SKM-1 treated with dmso at 0.1 percent for 144 hours (cell line): Measurements from ENCODE around the gene PUSL1.

Experiments used
- DNase-seq: peaks from one replicate; lab custom pipeline; 2025; ENCODE audit not compliant: unreplicated experiment; lab: John Stamatoyannopoulos, UW

Gene PUSL1

GRCh38 chr1:1294250-1294890 is 14.0 kb upstream of the PUSL1 start:
- DNase-seq = no peak

GRCh38 chr1:1295154-1295923 is 13.1 kb upstream of the PUSL1 start:
- DNase-seq = no peak

GRCh38 chr1:1296070-1297061 is 12.0 kb upstream of the PUSL1 start:
- DNase-seq = no peak

- no peak for DNase-seq
Measured at GRCh38 chr1:1297802-1298424, 10.5 kb upstream of the PUSL1 start.

- DNase-seq = no peak
Measured at GRCh38 chr1:1298861-1299685, 9.3 kb upstream of the PUSL1 start.

- DNase-seq = no peak
Measured at GRCh38 chr1:1299686-1300351, 8.6 kb upstream of the PUSL1 start.

GRCh38 chr1:1300352-1300739 is 8.1 kb upstream of the PUSL1 start:
- DNase-seq = no peak

GRCh38 chr1:1302006-1302430 is 6.4 kb upstream of the PUSL1 start:
- no peak for DNase-seq

- DNase-seq = no peak
Measured at GRCh38 chr1:1302951-1303509, 5.4 kb upstream of the PUSL1 start.

- DNase-seq = no peak
Measured at GRCh38 chr1:1303736-1304135, 4.7 kb upstream of the PUSL1 start.

- DNase-seq = no peak
Measured at GRCh38 chr1:1304331-1305299, 3.8 kb upstream of the PUSL1 start.

GRCh38 chr1:1305300-1306069 is 2.9 kb upstream of the PUSL1 start:
- DNase-seq = no peak

GRCh38 chr1:1306070-1306660 is 2.2 kb upstream of the PUSL1 start:
- no peak for DNase-seq

GRCh38 chr1:1306661-1307260 is 1.6 kb upstream of the PUSL1 start:
- DNase-seq = no peak

- DNase-seq = no peak
Measured at GRCh38 chr1:1307261-1307922, 1.0 kb upstream of the PUSL1 start.

GRCh38 chr1:1308756-1309250 is 406 bp downstream of the PUSL1 start:
- no peak for DNase-seq
